IMR-90 (cell line): ENCODE results near the gene PLXNA4. TPM values are rescaled to one million over a fixed set of nuclear protein-coding genes. Genes with fewer than 3 reads are reported as not detected.

Source experiments
- ATAC-seq: fragments of 200-7000 bp; cut with Tn5 transposase; 2 replicates; pipeline ENCODE4 v1.9.1; 2020; ENCODE audit warnings: low read depth, mild to moderate bottlenecking, moderate library complexity
- BruUV-seq: library from RNA; stranded (reverse); fragments of 400-500 nt; replicated peaks from 2 replicates; lab custom pipeline; 2021; lab: Mats Ljungman, UMichigan
- CTCF ChIA-PET: fragments of 300-600 bp; formaldehyde crosslinking; extraction: SDS; loops from one replicate; lab custom pipeline; 2021; ENCODE audit warnings: antibody characterized with exemption; lab: Yijun Ruan, JAX
- POLR2A ChIA-PET: fragments of 300-600 bp; sonication (Branson Sonifier 250); formaldehyde crosslinking; loops from one replicate; lab custom pipeline; 2022; ENCODE audit warnings: antibody characterized with exemption; ENCODE audit not compliant: unreplicated experiment; lab: Charles Lee
- DNase-seq: peaks from one replicate; pipeline ENCODE4 v3.0.0; 2013
- H2AFZ ChIP-seq: replicated peaks from 2 replicates; pipeline ENCODE3; 2013; ENCODE audit warnings: low read length, mild to moderate bottlenecking; ENCODE audit not compliant: poor library complexity
- H2AK5ac ChIP-seq: 2 replicates; pipeline ENCODE4 v1.6.1; 2013; ENCODE audit warnings: low read depth, low read length, inconsistent platforms
- H2AK9ac ChIP-seq: replicated peaks from 2 replicates; pipeline ENCODE3; 2013; ENCODE audit warnings: mild to moderate bottlenecking, low read depth, low read length, moderate library complexity; ENCODE audit not compliant: poor library complexity
- H2BK120ac ChIP-seq: 2 replicates; pipeline ENCODE4 v1.6.1; 2013; ENCODE audit warnings: low read depth, low read length, inconsistent platforms
- H2BK15ac ChIP-seq: 3 replicates; pipeline ENCODE4 v1.6.1; 2013; ENCODE audit warnings: low read depth, low read length, inconsistent platforms
- H2BK20ac ChIP-seq: 2 replicates; pipeline ENCODE4 v1.6.1; 2013; ENCODE audit warnings: low read depth, mild to moderate bottlenecking, inconsistent platforms, low read length, moderate library complexity
- H2BK5ac ChIP-seq: 2 replicates; pipeline ENCODE4 v1.6.1; 2013; ENCODE audit warnings: mild to moderate bottlenecking, low read depth, low read length, inconsistent platforms; ENCODE audit not compliant: poor library complexity, severe bottlenecking
- H3K14ac ChIP-seq: replicated peaks from 2 replicates; pipeline ENCODE4 v1.6.1; 2013; ENCODE audit warnings: low read depth, low read length, inconsistent platforms
- H3K18ac ChIP-seq: 2 replicates; pipeline ENCODE4 v1.6.1; 2013; ENCODE audit warnings: low read depth, low read length, control low read depth
- H3K23ac ChIP-seq: 2 replicates; pipeline ENCODE4 v1.6.1; 2013; ENCODE audit warnings: low read depth, low read length, inconsistent platforms
- H3K27ac ChIP-seq: 2 replicates; pipeline ENCODE4 v1.5.1; 2013; ENCODE audit warnings: mild to moderate bottlenecking, control low read depth, low read length; ENCODE audit not compliant: insufficient read depth
- H3K27me3 ChIP-seq: 2 replicates; pipeline ENCODE4 v1.6.1; 2013; ENCODE audit warnings: low read length; ENCODE audit not compliant: control insufficient read depth, insufficient read depth
- H3K36me3 ChIP-seq: 2 replicates; pipeline ENCODE4 v1.6.1; 2013; ENCODE audit warnings: low read length, mixed read lengths; ENCODE audit not compliant: control insufficient read depth, insufficient read depth
- H3K4ac ChIP-seq: 2 replicates; pipeline ENCODE4 v1.6.1; 2013; ENCODE audit warnings: low read depth, low read length, inconsistent platforms
- H3K4me1 ChIP-seq: 2 replicates; pipeline ENCODE4 v1.6.1; 2013; ENCODE audit warnings: low read length, mixed read lengths; ENCODE audit not compliant: control insufficient read depth, insufficient read depth
- H3K4me2 ChIP-seq: 2 replicates; pipeline ENCODE4 v1.6.1; 2013; ENCODE audit warnings: low read depth, mild to moderate bottlenecking, control low read depth, low read length, moderate library complexity
- H3K4me3 ChIP-seq: 2 replicates; pipeline ENCODE4 v1.5.1; 2013; ENCODE audit warnings: low read depth, mild to moderate bottlenecking, control low read depth, low read length, moderate library complexity; ENCODE audit not compliant: insufficient read depth
- H3K56ac ChIP-seq: 2 replicates; pipeline ENCODE4 v1.6.1; 2013; ENCODE audit warnings: low read length, inconsistent platforms; ENCODE audit not compliant: insufficient read depth; ENCODE audit errors: extremely low read depth
- H3K79me1 ChIP-seq, 2 experiments: 2 replicates each; pipeline ENCODE4 v1.6.1; 2013; ENCODE audit warnings: low read length in 2 of 2, inconsistent platforms in 1 of 2, low read depth in 1 of 2
- H3K9ac ChIP-seq: 2 replicates; pipeline ENCODE4 v1.6.1; 2013; ENCODE audit warnings: low read depth, low read length, control low read depth
- H3K9me1 ChIP-seq: 2 replicates; pipeline ENCODE4 v1.6.1; 2013; ENCODE audit warnings: low read length, inconsistent platforms; ENCODE audit not compliant: insufficient read depth
- H3K9me3 ChIP-seq: 2 replicates; pipeline ENCODE4 v1.6.1; 2013; ENCODE audit warnings: low read length; ENCODE audit not compliant: control insufficient read depth, insufficient read depth
- H4K20me1 ChIP-seq: 2 replicates; pipeline ENCODE4 v1.6.1; 2013; ENCODE audit warnings: low read length, inconsistent platforms; ENCODE audit not compliant: insufficient read depth
- H4K5ac ChIP-seq: 2 replicates; pipeline ENCODE4 v1.6.1; 2013; ENCODE audit warnings: mild to moderate bottlenecking, low read depth, low read length, control low read depth
- H4K8ac ChIP-seq, 2 experiments: 2 replicates each; pipeline ENCODE4 v1.6.1; 2013; ENCODE audit warnings: low read depth in 2 of 2, low read length in 2 of 2, control low read depth in 1 of 2, inconsistent platforms in 1 of 2
- H4K91ac ChIP-seq: 2 replicates; pipeline ENCODE4 v1.6.1; 2013; ENCODE audit warnings: low read depth, low read length, inconsistent platforms; ENCODE audit not compliant: insufficient read depth
- BHLHE40 ChIP-seq: fragments of 150-350 bp; IDR thresholded peaks from 2 replicates; pipeline ENCODE4 v1.6.1; 2016; ENCODE audit warnings: mild to moderate bottlenecking, low read depth, low read length
- FOS ChIP-seq: fragments of 150-350 bp; IDR thresholded peaks from 2 replicates; pipeline ENCODE4 v1.6.1; 2016; ENCODE audit warnings: low read depth, low read length
- MAZ ChIP-seq: IDR thresholded peaks from 2 replicates; pipeline ENCODE4 v1.6.1; 2012; ENCODE audit warnings: low read depth, mild to moderate bottlenecking, low read length, improper control_type of control experiment, moderate library complexity, borderline replicate concordance
- MXI1 ChIP-seq: IDR thresholded peaks from 2 replicates; pipeline ENCODE4 v1.6.1; 2012; ENCODE audit warnings: low read depth, mild to moderate bottlenecking, low read length, moderate library complexity, borderline replicate concordance
- NFE2L2 ChIP-seq: fragments of 150-350 bp; IDR thresholded peaks from 2 replicates; pipeline ENCODE4 v1.6.1; 2016; ENCODE audit warnings: low read depth, mild to moderate bottlenecking, low read length
- RAD21 ChIP-seq: IDR thresholded peaks from 2 replicates; pipeline ENCODE4 v1.6.1; 2012; ENCODE audit warnings: low read length, improper control_type of control experiment
- SMC3 ChIP-seq: fragments of 150-350 bp; IDR thresholded peaks from 2 replicates; pipeline ENCODE4 v1.6.1; 2016; ENCODE audit warnings: low read depth, mild to moderate bottlenecking, antibody characterized with exemption, low read length, moderate library complexity
- USF2 ChIP-seq: fragments of 150-350 bp; IDR thresholded peaks from 2 replicates; pipeline ENCODE4 v1.6.1; 2017; ENCODE audit warnings: mild to moderate bottlenecking, antibody characterized with exemption, low read length, low read depth
- WGBS, 2 experiments: methylation state at CpG; one replicate each; pipeline versions ENCODE4 v1.1.5 to v1.1.7; 2013; ENCODE audit warnings: missing lambda C conversion rate in 2 of 2; ENCODE audit not compliant: insufficient read length in 1 of 2; ENCODE audit errors: extremely low coverage in 2 of 2; 5-methylcytosine and 5-hydroxymethylcytosine counted together
- dilution Hi-C: fragments of 300-500 bp; cut with HindIII; formaldehyde crosslinking; loops from one replicate; pipeline ENCODE4 v1.14.3; 2018; ENCODE audit warnings: low sequenced_read_pairs; ENCODE audit not compliant: unreplicated experiment
- in situ Hi-C: fragments of 300-500 bp; cut with MboI; formaldehyde crosslinking; loops from 3 replicates; pipeline ENCODE4 v1.14.3; 2019; ENCODE audit warnings: low sequenced_read_pairs, inconsistent platforms, mixed read lengths
- intact Hi-C: fragments of 100-400 bp; cut with micrococcal nuclease; formaldehyde crosslinking; loops from 2 replicates; pipeline ENCODE4 v1.10.0; 2022
- polyA plus RNA-seq, 3 experiments: library from polyadenylated mRNA; depleted of rRNA; stranded (reverse); fragments of >200 nt; gene quantifications; 2 replicates each; pipeline ENCODE4 v1.2.3, GENCODE V29; 2012; ENCODE audit warnings: low replicate concordance in 1 of 3
- total RNA-seq: library from RNA; depleted of rRNA; stranded (reverse); fragments of >200 nt; gene quantifications from 2 replicates; pipeline ENCODE4 v1.2.3, GENCODE V29; 2012
- TF ChIP-seq, protein P1 (sequence below): fragments of 150-350 bp; IDR thresholded peaks from 2 replicates; pipeline ENCODE4 v1.6.1; 2016; ENCODE audit warnings: low read depth, mild to moderate bottlenecking, low read length, moderate library complexity, borderline replicate concordance

PLXNA4 gene
- total and polyA plus RNA-seq, 2 of the 4 experiments (the other 2 are of a cell fraction), result under 0.01 TPM

GRCh38 chr7:132185150-132185549 lies 391.1 kb downstream of the PLXNA4 start:
- Histone ChIP-seq H3K9me1 (no peaks in the 10 kb centered on the region), H3K18ac (no peak overlapping the region), H2AK9ac (no peak overlapping the region), H3K4me1 (no peaks in the 10 kb centered on the region), H3K4me2 (no peak overlapping the region), H3K9ac (no peak overlapping the region), H2BK120ac (no peak overlapping the region), H2AK5ac (no peak overlapping the region), H4K20me1 (no peaks in the 10 kb centered on the region), H2BK5ac (no peak overlapping the region), H3K9me3 (peaks cover 5% of the 10 kb centered on the region), H3K56ac (no peak overlapping the region), H3K27ac (no peak overlapping the region), H3K14ac (no peak overlapping the region), H4K8ac (no peak overlapping the region), H2AFZ (no peak overlapping the region), H3K23ac (no peak overlapping the region), H2BK15ac (no peak overlapping the region), H4K91ac (no peak overlapping the region), H3K4ac (no peak overlapping the region), H3K36me3 (no peaks in the 10 kb centered on the region), H3K27me3 (no peaks in the 10 kb centered on the region), H4K5ac (no peak overlapping the region), H2BK20ac (no peak overlapping the region), H3K79me1 (no peaks in the 10 kb centered on the region), H3K4me3 (no peak overlapping the region)
- no TSS peak for BruUV-seq
- intact Hi-C loops, result no loop called here
- TF ChIP-seq RAD21, result no peak
- TF ChIP-seq BHLHE40, result no peak
- no peak for TF ChIP-seq NFE2L2
- no peak for TF ChIP-seq SMC3
- TF ChIP-seq, protein P1, sequence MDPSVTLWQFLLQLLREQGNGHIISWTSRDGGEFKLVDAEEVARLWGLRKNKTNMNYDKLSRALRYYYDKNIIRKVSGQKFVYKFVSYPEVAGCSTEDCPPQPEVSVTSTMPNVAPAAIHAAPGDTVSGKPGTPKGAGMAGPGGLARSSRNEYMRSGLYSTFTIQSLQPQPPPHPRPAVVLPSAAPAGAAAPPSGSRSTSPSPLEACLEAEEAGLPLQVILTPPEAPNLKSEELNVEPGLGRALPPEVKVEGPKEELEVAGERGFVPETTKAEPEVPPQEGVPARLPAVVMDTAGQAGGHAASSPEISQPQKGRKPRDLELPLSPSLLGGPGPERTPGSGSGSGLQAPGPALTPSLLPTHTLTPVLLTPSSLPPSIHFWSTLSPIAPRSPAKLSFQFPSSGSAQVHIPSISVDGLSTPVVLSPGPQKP, result no peak
- TF ChIP-seq MAZ, result no peak
- no peak for TF ChIP-seq MXI1
- no peak for TF ChIP-seq FOS
- no peak for TF ChIP-seq USF2
- whole genome bisulfite sequencing, 2 experiments, result 58% methylated on average over 3 of the region's 7 CpGs; no CpG with 5 or more reads in 1 of the 2 experiments
- ATAC-seq (no peak), DNase-seq (no peak)
- POLR2A ChIA-PET, result no interaction called here
- dilution Hi-C loops, result no loop called here
- CTCF ChIA-PET, result no interaction called here
- in situ Hi-C loops, result no loop called here
